WI38 (cell line): Measurements from ENCODE around the gene WIZ.

Experiments used
- H3K4me3 ChIP-seq: 2 replicates; pipeline ENCODE4 v1.5.1; 2011; ENCODE audit warnings: low read depth, mild to moderate bottlenecking, control low read depth, low read length
- TF ChIP-seq, protein P1 (sequence below): IDR thresholded peaks from 2 replicates; pipeline ENCODE4 v1.5.1; 2012; ENCODE audit warnings: low read depth, mild to moderate bottlenecking, control low read depth, low read length

WIZ gene

GRCh38 chr19:15424692-15425272, 25.0 kb downstream of the WIZ start:
- H3K4me3 ChIP-seq = no peak overlapping the region
- TF ChIP-seq, protein P1, sequence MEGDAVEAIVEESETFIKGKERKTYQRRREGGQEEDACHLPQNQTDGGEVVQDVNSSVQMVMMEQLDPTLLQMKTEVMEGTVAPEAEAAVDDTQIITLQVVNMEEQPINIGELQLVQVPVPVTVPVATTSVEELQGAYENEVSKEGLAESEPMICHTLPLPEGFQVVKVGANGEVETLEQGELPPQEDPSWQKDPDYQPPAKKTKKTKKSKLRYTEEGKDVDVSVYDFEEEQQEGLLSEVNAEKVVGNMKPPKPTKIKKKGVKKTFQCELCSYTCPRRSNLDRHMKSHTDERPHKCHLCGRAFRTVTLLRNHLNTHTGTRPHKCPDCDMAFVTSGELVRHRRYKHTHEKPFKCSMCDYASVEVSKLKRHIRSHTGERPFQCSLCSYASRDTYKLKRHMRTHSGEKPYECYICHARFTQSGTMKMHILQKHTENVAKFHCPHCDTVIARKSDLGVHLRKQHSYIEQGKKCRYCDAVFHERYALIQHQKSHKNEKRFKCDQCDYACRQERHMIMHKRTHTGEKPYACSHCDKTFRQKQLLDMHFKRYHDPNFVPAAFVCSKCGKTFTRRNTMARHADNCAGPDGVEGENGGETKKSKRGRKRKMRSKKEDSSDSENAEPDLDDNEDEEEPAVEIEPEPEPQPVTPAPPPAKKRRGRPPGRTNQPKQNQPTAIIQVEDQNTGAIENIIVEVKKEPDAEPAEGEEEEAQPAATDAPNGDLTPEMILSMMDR = no peak

- TF ChIP-seq, protein P1 = no peak
- no peak overlapping the region for H3K4me3 ChIP-seq
These were observed 25.6 kb downstream of the WIZ start for GRCh38 chr19:15424121-15424520.

- TF ChIP-seq, protein P1 = no peak
- H3K4me3 ChIP-seq = no peak overlapping the region
These were observed 26.6 kb downstream of the WIZ start for GRCh38 chr19:15423130-15423529.

DNA sequence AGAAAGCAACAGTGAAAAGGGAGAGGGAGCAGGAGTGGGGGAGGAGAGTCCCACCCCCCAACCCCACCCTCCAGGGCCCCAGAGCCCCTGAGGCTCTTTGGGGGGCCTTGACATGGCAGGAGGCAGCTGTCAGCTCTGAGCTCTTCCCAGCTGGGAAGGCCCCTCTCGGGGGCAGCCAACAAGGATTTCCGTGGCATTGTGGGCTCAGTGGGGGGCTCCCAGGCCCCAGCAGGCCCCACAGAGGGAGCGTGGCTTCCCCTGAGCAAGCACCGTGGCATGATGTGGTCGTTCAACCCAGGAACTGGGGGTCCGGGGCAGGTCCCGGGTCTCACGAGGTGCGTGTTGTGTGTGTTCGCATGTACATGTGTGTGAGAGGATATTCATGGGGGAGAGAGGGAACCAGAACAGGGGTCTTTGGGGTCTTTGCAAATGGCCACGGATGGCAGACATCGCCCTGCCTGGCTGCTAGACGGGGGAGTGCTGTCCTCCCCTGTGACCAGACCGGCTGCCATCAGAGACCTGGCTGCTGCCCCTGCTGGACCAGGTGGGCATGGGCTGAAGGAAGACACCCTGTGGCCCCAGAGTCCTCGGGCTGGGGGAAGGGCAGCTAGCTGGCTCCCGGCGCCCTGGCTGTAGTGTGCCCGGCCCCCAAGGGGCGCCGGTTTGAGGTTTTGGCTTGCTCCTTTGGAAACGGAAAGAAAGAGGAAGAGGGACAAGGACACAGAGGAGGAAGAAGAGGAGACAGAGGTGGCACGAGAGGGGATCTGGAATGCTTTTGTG, 27.3 kb downstream of the WIZ start:
- TF ChIP-seq, protein P1 = no peak
- no peak overlapping the region for H3K4me3 ChIP-seq

- TF ChIP-seq, protein P1 = no peak
These were observed 28.0 kb downstream of the WIZ start for GRCh38 chr19:15421721-15422260.

DNA sequence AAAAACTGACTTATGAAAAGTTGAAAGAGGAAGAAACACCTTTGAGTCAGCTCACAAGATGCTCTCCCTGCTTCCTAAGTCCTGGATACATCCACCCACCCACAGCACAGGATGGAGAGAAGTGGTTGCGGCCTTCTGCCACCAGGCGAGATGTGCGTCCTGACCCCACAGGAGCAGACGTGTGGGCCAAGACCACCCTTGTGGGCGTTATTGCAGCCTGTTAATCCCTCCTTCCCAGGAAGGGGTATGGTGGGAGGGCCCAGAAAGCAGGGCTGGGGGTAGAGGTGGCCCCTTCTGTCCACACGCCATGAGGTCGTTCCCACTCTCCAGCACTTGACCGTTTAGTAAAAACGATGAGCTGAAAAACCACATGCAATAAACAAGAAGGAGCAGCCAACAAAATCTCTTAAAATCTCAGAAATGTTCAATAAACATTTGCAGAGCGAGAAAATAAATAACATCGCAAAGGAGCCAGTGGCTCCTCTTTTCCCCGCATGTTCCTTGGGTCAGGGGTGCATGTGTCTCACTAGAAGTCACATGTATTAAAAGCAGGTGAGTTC, 28.5 kb downstream of the WIZ start:
- no peak overlapping the region for H3K4me3 ChIP-seq
- TF ChIP-seq, protein P1 = no peak

More at GRCh38 chr19:15421721-15422260, 28.0 kb downstream of the WIZ start:
- no peak overlapping the region for H3K4me3 ChIP-seq

DNA sequence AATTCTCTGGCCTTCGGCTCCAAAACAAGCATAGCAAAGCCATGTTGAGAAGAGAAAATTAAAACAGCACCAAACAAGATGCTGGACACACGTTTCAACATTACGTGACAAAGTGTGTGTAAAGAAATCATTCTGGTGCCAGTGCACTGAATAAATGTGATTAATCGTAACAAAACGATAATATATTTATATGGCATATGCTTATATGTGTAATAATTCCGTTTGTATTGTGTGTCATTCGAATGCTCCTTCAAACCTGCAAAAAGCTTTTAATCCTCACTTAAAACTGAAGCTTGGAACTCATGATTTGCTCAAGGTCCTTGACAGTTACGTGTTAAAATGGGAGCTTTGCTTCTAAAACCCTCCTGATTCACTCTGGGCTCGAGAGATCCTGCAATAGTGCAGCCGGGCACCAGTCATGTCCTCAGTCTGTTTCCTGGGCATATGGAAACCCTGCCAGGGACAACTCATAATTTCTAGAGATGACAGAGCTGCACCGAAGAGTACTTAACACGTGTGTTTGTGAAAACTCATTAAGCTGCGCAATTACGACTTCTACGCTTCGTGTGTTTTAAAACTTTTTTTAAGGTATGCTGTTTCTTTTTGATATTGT, 30.2 kb downstream of the WIZ start:
- TF ChIP-seq, protein P1 = no peak
- peak overlapping the region; percentile 57 for H3K4me3 ChIP-seq
